ENCODE results near the gene PKN1. TPM values are rescaled to one million over a fixed set of nuclear protein-coding genes. Genes with fewer than 3 reads are reported as not detected.

PKN1 gene
- total and polyA plus RNA-seq, 9 of the 15 experiments (the other 6 are each of a cell fraction or from before 2014, with no cell fraction given): 0.30 to 228 (median 77.5) TPM

DNA sequence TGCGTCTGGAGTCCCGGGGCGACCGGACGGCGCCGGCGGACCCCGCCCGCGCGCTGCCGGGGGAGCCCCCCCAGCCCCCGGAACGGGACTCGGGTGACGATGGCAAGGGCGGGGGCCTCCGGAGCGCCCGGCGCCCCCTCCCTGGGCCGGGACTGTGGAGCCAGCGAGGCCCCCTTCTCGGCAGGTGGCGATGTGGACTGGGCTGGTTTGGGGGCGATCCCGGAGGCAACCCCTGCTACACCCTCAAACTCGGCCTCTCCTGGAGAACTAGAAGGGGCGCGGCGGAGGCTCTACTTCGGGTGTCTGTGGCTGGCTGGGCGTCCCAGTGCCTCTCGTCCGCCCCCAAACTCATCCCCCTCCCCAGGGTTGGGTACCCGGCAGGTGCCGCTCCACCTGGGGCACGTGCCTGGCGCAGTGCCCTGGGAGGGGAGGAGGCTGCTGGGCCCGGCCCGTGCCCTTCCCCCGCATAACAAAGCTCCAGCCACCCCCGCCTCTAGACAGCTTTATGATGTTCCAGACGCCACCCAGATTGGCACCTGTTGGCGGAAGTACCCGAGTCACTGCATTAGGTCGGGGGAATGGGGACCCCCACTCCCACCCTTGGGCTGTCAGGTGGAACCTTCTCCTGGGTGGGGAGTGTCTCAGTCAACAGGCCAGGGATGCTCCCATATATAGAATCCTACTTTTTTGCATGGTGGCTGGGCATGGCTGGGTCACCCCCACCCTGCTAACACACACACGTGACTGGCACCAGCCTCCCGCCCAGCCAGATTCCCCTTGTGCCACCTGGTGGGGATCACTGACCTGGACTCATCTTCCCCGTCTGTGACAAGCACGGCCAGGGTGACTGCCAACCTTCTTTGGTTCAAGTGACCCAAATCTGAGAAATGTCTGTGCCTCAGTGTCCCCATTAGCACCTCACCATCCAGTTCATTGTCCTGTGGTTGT lies 722 bp downstream of the PKN1 start (continued):
- 0 out of 2 replicates have a peak, but pooled peaks have one; percentile 8 for TF ChIP-seq GATAD2B (IDR thresholded peaks at IDR 0.05; ENCODE audit: borderline replicate concordance)
- TF ChIP-seq RREB1 (CRISPR knock-in tag; IDR thresholded peaks at IDR 0.05): 0 out of 2 replicates have a peak, but pooled peaks have one; percentile 13
- no peak for TF ChIP-seq RUNX1 (IDR thresholded peaks at IDR 0.05; ENCODE audit: low read depth)
- TF ChIP-seq, protein P1, sequence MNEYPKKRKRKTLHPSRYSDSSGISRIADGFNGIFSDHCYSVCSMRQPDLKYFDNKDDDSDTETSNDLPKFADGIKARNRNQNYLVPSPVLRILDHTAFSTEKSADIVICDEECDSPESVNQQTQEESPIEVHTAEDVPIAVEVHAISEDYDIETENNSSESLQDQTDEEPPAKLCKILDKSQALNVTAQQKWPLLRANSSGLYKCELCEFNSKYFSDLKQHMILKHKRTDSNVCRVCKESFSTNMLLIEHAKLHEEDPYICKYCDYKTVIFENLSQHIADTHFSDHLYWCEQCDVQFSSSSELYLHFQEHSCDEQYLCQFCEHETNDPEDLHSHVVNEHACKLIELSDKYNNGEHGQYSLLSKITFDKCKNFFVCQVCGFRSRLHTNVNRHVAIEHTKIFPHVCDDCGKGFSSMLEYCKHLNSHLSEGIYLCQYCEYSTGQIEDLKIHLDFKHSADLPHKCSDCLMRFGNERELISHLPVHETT (CRISPR knock-in tag; conservative IDR thresholded peaks at IDR 0.05 in 1 of 2, IDR thresholded peaks at IDR 0.05 in 1 of 2): 0 out of 4 replicates have a peak, but pooled peaks of 1 of the 2 experiments have one; percentile 13
- TF ChIP-seq MTA3 (IDR thresholded peaks at IDR 0.05; ENCODE audit: borderline replicate concordance): 0 out of 2 replicates have a peak, but pooled peaks have one; percentile 36
- TF ChIP-seq L3MBTL2 (IDR thresholded peaks at IDR 0.05): no peak
- TF ChIP-seq, protein P2, sequence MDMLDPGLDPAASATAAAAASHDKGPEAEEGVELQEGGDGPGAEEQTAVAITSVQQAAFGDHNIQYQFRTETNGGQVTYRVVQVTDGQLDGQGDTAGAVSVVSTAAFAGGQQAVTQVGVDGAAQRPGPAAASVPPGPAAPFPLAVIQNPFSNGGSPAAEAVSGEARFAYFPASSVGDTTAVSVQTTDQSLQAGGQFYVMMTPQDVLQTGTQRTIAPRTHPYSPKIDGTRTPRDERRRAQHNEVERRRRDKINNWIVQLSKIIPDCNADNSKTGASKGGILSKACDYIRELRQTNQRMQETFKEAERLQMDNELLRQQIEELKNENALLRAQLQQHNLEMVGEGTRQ (CRISPR knock-in tag; IDR thresholded peaks at IDR 0.05): peak; percentile 15; the same call in 1 of the 2 replicates
- peak; percentile 72 for TF ChIP-seq HMGN3 (IDR thresholded peaks at IDR 0.05; ENCODE audit: borderline replicate concordance, extremely low read depth, insufficient read length, low read depth, low read length)
- TF ChIP-seq ZBED1 (IDR thresholded peaks at IDR 0.05): no peak
- peak; percentile 81 for TF ChIP-seq NFIC (IDR thresholded peaks at IDR 0.05)
- no peak for TF ChIP-seq ZNF263 (CRISPR knock-in tag; IDR thresholded peaks at IDR 0.05; ENCODE audit: borderline replicate concordance)
- no peak for TF ChIP-seq ZNF354B (CRISPR knock-in tag; IDR thresholded peaks at IDR 0.05)
- no peak for TF ChIP-seq SIX5 (IDR thresholded peaks at IDR 0.05; ENCODE audit: borderline replicate concordance in 1 of 2, insufficient read depth in 1 of 2, low read depth in 1 of 2, low read length in 2 of 2)
- TF ChIP-seq HNRNPLL (IDR thresholded peaks at IDR 0.05; ENCODE audit: low read depth, low read length, poor library complexity, severe bottlenecking): peak; percentile 6
- peak; percentile 42; the same call in 1 of the 2 replicates for TF ChIP-seq POLR2G (IDR thresholded peaks at IDR 0.05; ENCODE audit: low read depth, low read length)
- peak; percentile 43 for TF ChIP-seq SAP30 (IDR thresholded peaks at IDR 0.05; ENCODE audit: borderline replicate concordance, insufficient read depth, low read depth, low read length, poor library complexity, severe bottlenecking)
- TF ChIP-seq, protein P3, sequence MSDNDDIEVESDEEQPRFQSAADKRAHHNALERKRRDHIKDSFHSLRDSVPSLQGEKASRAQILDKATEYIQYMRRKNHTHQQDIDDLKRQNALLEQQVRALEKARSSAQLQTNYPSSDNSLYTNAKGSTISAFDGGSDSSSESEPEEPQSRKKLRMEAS (CRISPR knock-in tag; IDR thresholded peaks at IDR 0.05): 0 out of 2 replicates have a peak, but pooled peaks have one; percentile 8
